ENCODE results near the gene CARS1. TPM values are rescaled to one million over a fixed set of nuclear protein-coding genes. Genes with fewer than 3 reads are reported as not detected.

The CARS1 gene
- total and polyA plus RNA-seq, 2 of the 8 experiments (the other 6 are each of a cell fraction or from before 2014, with no cell fraction given): 44.1 to 100 TPM

DNA sequence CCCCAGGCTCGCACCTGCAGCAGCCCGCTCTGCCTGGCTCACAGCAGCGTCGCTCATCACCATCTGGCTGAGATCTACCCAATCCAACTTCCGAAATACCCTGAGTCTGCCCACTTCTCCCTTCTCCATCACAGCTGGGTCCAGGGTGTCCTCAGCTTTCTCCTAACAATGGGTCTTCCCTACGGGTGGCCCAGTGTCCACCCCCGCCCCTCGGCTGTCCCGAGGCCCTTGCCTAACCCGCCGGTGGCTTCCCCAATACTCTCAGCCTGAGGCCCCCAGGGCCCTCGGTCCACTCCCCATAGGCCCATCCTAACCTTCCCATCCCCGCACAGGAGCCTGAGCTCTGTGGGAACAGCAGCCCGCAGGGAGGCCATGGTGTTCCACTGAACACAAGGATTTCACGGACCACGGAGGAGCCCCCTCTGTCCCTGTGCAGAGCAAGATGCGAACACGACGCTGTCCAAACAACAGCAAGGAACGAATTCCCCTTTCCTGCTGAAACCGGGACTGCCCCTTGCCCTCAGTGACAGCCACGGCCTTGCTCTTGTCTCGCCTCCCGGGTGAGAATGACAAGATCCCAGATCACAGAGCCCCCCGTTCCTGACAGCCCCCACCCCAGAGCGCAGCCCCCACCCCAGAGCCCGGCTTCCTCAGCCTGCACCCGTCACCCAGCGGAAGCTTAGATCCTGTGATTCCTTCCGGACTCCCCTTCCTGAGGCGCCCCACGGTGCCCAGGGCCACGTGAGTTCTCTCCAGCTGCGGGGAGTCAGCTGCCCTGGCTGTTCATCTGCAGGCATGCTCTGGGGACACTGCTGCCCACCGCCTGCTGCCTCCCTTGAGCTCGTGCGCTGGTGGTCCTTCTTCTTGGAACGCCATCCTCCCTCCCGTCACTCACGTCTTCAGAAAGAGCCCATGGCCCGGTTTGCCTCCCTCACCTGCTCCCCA, 48.8 kb upstream of the CARS1 start:
- Histone ChIP-seq H3K18ac (ENCODE audit: extremely low read depth, low read length) (no peak overlapping the region; the same call in 1 of the 2 replicates), H2AFZ (ENCODE audit: low read length) (no peak overlapping the region), H3K4me3 (ENCODE audit: extremely low read depth in 1 of 4, insufficient read depth in 2 of 4, low read depth in 3 of 4, low read length in 4 of 4) (no peak overlapping the region), H4K20me1 (replicated peaks in 1 of 2; ENCODE audit: control insufficient read depth in 1 of 2, insufficient read depth in 2 of 2, low read length in 2 of 2) (peaks cover 0 to 6% of the 10 kb centered on the region in 2 experiments), H2BK12ac (ENCODE audit: low read depth, low read length) (no peak overlapping the region), H2AK5ac (ENCODE audit: low read depth, low read length) (no peak overlapping the region), H4K5ac (ENCODE audit: insufficient read length, low read depth, low read length) (no peak overlapping the region), H2BK120ac (replicated peaks; ENCODE audit: low read depth, low read length) (no peak overlapping the region), H3K56ac (replicated peaks; ENCODE audit: insufficient read length, low read depth, low read length) (no peak overlapping the region), H3K9ac (replicated peaks in 1 of 4; ENCODE audit: extremely low read depth in 1 of 4, low read depth in 3 of 4, low read length in 3 of 4) (0 out of 7 replicates have a peak overlapping the region, but pooled peaks of 1 of the 4 experiments have one; percentile 30), H3K4ac (replicated peaks; ENCODE audit: insufficient read length, low read depth, low read length) (no peak overlapping the region), H3K23me2 (ENCODE audit: low read depth, low read length) (no peaks in the 10 kb centered on the region), H3K23ac (ENCODE audit: insufficient read length) (no peak overlapping the region), H2BK5ac (ENCODE audit: low read depth, low read length) (no peak overlapping the region), H4K91ac (replicated peaks; ENCODE audit: insufficient read length, low read length) (no peak overlapping the region), H3K27ac (ENCODE audit: low read depth, low read length) (no peak overlapping the region), H3K4me2 (ENCODE audit: insufficient read depth in 1 of 2, low read depth in 2 of 2, low read length in 2 of 2) (no peak overlapping the region), H2BK20ac (ENCODE audit: low read length) (0 out of 2 replicates have a peak overlapping the region, but pooled peaks have one; percentile 48), H3K9me3 (ENCODE audit: insufficient read depth in 2 of 2, low read depth in 1 of 2, low read length in 1 of 2) (no peaks in the 10 kb centered on the region), H2BK15ac (ENCODE audit: low read length) (no peak overlapping the region), H3K36me3 (ENCODE audit: control insufficient read depth in 2 of 4, insufficient read depth in 4 of 4, low read length in 3 of 4) (no peaks in the 10 kb centered on the region), H4K8ac (ENCODE audit: extremely low read depth, insufficient read depth, low read length) (no peak overlapping the region), H3K79me2 (ENCODE audit: control insufficient read depth in 1 of 2, insufficient read depth in 2 of 2, low read length in 2 of 2) (no peaks in the 10 kb centered on the region), H3K27me3 (replicated peaks in 1 of 4; ENCODE audit: control insufficient read depth in 3 of 4, extremely low read depth in 1 of 4, insufficient read depth in 3 of 4, low read length in 3 of 4) (no peaks in the 10 kb centered on the region; a peak in 2 of 7 replicates), H3K14ac (ENCODE audit: insufficient read length) (no peak overlapping the region), H3K79me1 (ENCODE audit: low read depth, low read length) (no peaks in the 10 kb centered on the region), H3K4me1 (replicated peaks in 1 of 4; ENCODE audit: control insufficient read depth in 3 of 4, insufficient read depth in 4 of 4, low read length in 3 of 4) (peaks cover 0 to 16% (median 8%) of the 10 kb centered on the region in 4 experiments; a peak in 5 of 7 replicates)
- TF ChIP-seq MAFK (IDR thresholded peaks at IDR 0.05; ENCODE audit: low read depth, low read length): no peak
- TF ChIP-seq KDM1A (IDR thresholded peaks at IDR 0.05; ENCODE audit: borderline replicate concordance, low read length): no peak
- TF ChIP-seq MAX (IDR thresholded peaks at IDR 0.05): no peak
- TF ChIP-seq TAF7 (optimal IDR thresholded peaks at IDR 0.05; ENCODE audit: borderline replicate concordance, low read depth, low read length): no peak
- no peak for TF ChIP-seq PHF8 (conservative IDR thresholded peaks at IDR 0.05; ENCODE audit: low read depth, low read length)
- TF ChIP-seq GABPA (IDR thresholded peaks at IDR 0.05; ENCODE audit: borderline replicate concordance, insufficient read depth, low read length): no peak
- FAIRE-seq: no peak
- ChIA-PET CTCF (ENCODE audit: partially characterized antibody) (interaction anchor here (0.8 to 2.2 kb wide), 7 partner anchors 15 to 118 kb away, joined by 3 to 8 read pairs (median 3); no protein-coding TSS in a partner anchor), POLR2A (ENCODE audit: partially characterized antibody) (no interaction called here)
- 92% methylated on average over 41 of the region's 41 CpGs; no CpG with 5 or more reads in 1 of the 2 experiments for WGBS, 2 experiments (ENCODE audit: extremely low coverage in 1 of 2, insufficient coverage in 1 of 2, insufficient read length in 1 of 2, insufficient replicate concordance in 2 of 2, low coverage in 1 of 2, low lambda C conversion rate in 2 of 2, missing lambda C conversion rate in 1 of 2)
- peak in 1 of 2 experiments; percentile 40 for DNase-seq (ENCODE audit: low read depth in 1 of 2, low spot score in 2 of 2)
